Cortex of kidney (tissue), 1 donor: ENCODE results near the gene PGA3.
"Not testable (repeated sequence)": the region's sequence is repeated elsewhere in the genome, so short reads cannot be mapped to it uniquely, and the experiment has no call there.

Source experiments
- DNase-seq: peaks from one replicate; lab custom pipeline; 2025; lab: John Stamatoyannopoulos, UW

The PGA3 gene

DNA sequence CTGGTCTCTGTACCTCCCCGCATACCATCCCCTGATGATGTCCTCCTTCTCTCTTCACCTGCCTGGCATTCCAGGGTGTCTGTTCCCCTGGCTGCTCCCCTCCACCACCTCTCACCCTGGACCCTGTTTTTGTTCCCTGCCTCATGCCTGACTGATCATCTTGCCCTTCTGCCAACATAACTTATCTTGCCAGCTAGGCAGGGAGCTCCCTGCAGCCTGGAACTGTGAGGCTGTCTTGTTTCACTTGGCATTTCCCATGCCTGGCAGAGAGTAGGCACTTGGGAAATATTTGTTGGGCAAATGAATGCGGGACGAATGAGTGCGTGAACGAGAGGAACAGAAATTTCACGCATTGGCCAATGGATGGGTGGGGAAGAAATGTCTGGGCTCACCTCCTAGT is 7.3 kb downstream of the PGA3 start:
- not testable (repeated sequence) for DNase-seq

DNA sequence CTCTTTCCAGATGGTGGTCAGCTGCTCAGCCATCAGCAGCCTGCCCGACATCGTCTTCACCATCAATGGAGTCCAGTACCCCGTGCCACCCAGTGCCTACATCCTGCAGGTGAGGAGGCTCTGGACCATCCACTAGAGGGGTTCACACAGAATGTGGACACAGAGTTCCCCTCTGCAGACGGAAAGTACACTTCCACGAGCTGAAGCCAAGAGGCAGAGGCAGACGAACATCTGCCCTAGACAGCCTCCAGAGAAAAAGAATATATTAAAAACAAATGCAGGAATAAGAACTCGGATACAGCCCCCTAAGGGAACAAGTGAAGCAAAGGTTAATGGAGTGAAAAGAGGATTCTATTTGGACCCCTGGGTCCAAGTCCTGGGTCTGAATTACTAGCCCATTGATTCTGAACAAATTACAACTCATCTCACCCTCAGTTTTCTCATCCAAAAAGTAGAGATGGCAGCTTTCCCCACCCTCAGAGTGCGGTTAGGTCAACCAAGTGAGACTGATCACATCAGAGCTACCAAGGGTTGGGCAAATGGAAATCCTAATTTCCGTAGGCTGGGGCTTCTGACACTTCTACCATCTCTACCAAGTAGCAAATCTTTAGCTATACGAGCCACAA is 8.1 kb downstream of the PGA3 start:
- DNase-seq = not testable (repeated sequence)

DNA sequence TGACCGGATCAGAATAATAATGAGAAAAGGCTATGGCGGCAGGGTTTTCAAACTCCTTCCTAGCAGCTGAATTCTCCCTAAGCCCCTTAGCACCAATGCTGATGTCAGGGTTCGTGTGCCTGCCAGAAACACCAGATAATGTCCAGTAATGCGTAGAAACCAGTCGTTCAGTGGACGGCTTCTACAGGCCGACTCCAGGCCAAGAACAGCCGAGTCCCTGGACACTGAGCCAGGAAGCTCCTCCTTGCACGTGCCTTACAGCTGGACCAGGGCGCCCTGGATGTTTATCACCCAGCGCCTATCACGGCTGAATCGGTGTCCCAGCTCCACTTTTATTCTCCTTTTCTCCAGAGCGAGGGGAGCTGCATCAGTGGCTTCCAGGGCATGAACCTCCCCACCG is 8.9 kb downstream of the PGA3 start:
- DNase-seq = not testable (repeated sequence)

DNA sequence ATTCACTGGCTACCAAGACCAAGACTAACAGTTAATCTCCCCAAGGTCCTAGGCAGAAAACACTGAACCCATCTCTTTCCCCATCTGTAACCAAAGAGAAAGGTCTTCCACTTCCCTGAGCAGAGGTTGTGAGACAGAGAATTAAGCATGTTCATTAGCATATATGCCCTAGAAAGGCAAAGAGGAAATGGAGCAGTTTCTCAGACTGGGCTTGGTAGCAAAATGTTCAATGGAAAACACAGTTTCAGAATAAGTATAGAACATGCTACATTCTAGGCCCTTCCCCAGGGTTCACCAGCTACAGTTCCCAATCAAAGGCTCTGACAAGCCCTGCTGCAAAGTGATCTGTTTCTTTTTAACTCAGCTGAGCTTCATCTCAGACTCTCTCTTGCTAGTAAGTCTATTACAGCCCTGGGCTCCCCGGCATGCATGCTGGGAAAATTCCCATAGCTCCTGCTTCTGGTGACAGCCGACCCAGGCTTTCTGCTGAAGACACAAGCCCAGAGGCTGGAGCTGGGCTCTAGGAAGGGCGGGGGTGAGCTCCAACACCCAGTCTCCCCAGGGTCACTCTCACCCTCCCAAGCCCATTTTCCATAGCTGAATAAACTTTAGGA is 10.5 kb downstream of the PGA3 start:
- DNase-seq = not testable (repeated sequence)

DNA sequence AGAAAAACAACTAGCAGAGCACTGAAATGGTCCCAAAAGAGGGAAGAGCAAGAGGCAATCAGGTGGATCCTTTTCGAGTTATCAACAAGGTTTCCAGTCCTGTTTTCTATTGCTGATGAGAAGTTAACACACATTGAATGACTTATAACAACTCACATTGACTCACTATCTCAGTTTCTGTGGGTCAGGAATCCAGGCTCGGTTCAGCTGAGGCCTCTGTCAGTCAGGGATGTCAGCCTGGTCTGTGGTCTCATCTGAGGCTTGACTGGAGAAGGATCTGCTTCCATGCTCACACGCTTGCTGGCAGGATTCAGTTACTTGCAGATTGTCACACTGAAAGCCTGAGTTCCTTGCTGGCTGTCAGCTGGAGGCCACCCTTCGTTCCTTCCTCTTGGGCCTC is 15.0 kb downstream of the PGA3 start:
- DNase-seq = not testable (repeated sequence)

DNA sequence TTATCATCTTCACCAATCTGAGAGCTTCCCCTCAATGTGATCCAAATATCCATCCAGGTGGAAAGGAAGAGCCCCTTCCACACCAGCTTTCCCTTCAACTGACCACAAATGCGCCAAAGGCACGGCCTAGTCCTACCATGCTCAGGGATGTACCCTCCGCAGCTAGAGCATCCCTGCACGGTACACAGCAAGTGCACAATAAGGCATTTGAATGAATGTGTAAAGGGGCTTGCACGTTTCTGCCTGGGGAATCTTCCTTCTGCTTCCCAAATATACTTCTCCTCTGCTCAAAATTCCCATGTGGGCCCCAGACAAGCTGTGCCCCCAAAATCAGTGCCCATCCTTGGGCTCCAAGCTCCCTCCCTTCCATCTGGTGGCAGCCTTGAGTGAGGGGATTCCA is 15.7 kb downstream of the PGA3 start:
- not testable (repeated sequence) for DNase-seq

DNA sequence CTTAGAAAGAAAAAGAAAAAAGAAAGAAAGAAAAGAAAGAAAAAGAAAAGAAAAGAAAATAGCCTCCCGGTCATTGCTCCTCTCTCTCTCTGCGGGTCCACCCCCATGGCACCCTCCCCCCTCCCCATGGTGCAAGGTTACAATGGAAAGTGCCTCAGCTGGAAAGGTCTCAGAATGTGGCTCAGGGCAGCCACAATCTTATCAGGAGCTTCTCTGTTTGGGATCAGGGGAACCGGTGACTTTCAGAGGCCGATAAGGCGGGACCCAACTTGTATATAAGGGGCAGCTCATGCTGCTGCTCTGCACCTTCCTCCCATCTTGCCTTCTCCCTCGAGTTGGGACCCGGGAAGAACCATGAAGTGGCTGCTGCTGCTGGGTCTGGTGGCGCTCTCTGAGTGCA is 18.7 kb downstream of the PGA3 start, which contains the start of gene PGA4:
PGA4 (plus strand) TSS at position 301 of the 400 bp plus-strand sequence; CDS start at position 355, 54 bp downstream.
- DNase-seq = not testable (repeated sequence)

DNA sequence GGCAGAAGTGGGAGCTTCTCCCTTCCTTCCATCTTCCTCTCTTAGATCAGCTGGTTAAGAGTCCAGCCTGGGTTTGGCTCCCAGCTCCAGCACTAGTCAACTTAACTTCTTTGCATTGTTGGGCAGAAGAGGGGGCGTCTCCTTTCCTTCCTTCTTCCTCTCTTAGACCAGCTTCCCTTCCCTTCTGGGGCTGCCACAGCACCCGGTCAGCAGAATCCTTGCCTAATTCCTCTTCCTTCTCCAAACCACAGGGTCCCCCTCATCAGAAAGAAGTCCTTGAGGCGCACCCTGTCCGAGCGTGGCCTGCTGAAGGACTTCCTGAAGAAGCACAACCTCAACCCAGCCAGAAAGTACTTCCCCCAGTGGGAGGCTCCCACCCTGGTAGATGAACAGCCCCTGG is 19.4 kb downstream of the PGA3 start:
- DNase-seq = not testable (repeated sequence)

DNA sequence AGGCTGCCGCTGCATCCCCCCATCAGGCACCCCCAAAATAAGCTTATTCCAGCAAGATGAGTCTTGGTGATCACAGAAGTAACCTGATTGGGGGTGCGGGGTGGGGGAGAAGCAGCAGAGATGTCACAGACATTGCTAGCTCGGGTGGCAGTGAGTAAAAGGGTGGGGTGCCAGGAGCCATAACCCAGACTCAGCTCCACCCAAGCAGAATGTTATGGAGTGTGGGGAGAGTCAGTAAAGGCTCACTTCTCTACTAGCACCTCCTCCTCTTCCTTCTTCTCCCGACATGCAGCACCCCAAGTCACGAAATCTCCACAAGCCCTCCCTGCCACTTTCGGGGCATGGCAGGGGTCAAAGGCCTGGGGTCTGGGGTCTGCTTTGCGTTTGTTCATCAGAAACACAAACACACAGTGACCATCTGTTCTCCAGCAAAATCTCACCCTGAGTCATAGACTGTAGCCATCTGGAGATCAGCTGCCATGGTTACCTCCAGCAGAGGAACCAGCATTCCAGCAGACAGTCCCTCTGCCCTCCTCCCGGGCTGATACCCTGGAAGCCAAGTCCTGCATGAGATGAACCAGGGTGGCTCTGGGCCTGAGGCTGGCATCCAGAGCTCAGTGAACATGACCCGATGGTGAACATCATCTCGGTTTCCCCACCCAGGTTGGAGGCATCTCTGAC is 23.3 kb downstream of the PGA3 start:
- DNase-seq = not testable (repeated sequence)

DNA sequence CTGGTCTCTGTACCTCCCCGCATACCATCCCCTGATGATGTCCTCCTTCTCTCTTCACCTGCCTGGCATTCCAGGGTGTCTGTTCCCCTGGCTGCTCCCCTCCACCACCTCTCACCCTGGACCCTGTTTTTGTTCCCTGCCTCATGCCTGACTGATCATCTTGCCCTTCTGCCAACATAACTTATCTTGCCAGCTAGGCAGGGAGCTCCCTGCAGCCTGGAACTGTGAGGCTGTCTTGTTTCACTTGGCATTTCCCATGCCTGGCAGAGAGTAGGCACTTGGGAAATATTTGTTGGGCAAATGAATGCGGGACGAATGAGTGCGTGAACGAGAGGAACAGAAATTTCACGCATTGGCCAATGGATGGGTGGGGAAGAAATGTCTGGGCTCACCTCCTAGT is 26.1 kb downstream of the PGA3 start:
- DNase-seq = not testable (repeated sequence)

DNA sequence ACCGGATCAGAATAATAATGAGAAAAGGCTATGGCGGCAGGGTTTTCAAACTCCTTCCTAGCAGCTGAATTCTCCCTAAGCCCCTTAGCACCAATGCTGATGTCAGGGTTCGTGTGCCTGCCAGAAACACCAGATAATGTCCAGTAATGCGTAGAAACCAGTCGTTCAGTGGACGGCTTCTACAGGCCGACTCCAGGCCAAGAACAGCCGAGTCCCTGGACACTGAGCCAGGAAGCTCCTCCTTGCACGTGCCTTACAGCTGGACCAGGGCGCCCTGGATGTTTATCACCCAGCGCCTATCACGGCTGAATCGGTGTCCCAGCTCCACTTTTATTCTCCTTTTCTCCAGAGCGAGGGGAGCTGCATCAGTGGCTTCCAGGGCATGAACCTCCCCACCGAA is 27.7 kb downstream of the PGA3 start:
- not testable (repeated sequence) for DNase-seq

DNA sequence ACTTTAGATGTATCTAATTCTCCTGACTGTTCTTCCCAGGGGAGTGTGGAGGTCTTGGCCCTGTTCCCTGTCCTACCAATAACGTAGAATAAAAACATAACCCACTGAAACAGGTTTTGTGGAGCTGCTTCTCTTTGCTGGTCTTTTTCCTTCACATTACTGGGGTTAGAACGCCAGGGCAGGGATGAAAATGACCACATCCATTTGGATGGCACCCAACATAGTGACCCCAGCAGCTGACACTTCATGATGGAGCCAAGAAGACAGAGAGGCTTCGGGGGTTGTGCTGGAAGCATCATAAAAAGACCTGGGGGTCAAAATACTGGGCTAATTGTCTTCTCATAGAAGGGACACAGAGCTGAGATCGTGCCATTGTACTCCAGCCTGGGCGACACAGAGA is 28.3 kb downstream of the PGA3 start:
- DNase-seq = not testable (repeated sequence)

DNA sequence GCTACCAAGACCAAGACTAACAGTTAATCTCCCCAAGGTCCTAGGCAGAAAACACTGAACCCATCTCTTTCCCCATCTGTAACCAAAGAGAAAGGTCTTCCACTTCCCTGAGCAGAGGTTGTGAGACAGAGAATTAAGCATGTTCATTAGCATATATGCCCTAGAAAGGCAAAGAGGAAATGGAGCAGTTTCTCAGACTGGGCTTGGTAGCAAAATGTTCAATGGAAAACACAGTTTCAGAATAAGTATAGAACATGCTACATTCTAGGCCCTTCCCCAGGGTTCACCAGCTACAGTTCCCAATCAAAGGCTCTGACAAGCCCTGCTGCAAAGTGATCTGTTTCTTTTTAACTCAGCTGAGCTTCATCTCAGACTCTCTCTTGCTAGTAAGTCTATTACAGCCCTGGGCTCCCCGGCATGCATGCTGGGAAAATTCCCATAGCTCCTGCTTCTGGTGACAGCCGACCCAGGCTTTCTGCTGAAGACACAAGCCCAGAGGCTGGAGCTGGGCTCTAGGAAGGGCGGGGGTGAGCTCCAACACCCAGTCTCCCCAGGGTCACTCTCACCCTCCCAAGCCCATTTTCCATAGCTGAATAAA is 29.3 kb downstream of the PGA3 start:
- DNase-seq = not testable (repeated sequence)

DNA sequence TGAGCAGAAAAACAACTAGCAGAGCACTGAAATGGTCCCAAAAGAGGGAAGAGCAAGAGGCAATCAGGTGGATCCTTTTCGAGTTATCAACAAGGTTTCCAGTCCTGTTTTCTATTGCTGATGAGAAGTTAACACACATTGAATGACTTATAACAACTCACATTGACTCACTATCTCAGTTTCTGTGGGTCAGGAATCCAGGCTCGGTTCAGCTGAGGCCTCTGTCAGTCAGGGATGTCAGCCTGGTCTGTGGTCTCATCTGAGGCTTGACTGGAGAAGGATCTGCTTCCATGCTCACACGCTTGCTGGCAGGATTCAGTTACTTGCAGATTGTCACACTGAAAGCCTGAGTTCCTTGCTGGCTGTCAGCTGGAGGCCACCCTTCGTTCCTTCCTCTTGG is 33.8 kb downstream of the PGA3 start:
- DNase-seq = not testable (repeated sequence)

DNA sequence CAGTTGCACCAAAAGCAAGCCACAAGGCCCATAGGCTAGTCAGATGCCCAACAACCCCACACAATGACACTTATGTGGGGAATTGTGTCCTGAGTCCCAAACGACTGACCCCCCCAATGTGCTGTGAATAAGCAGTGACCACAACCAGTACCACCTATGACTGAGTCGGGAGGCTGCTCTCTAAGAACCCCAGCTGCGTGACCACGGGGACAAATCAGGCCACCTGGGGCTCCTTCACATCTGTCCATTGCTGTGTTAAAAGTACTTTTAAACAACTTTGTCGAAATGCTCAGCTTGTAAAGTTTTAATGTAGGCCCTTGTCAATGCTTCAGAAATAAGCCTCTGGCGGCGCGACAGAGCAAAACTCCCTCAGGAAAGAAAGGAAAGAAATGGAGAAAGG is 37.0 kb downstream of the PGA3 start:
- not testable (repeated sequence) for DNase-seq

DNA sequence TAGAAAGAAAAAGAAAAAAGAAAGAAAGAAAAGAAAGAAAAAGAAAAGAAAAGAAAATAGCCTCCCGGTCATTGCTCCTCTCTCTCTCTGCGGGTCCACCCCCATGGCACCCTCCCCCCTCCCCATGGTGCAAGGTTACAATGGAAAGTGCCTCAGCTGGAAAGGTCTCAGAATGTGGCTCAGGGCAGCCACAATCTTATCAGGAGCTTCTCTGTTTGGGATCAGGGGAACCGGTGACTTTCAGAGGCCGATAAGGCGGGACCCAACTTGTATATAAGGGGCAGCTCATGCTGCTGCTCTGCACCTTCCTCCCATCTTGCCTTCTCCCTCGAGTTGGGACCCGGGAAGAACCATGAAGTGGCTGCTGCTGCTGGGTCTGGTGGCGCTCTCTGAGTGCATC is 37.6 kb downstream of the PGA3 start, which contains the start of gene PGA5:
PGA5 (plus strand) TSS at position 301 of the 400 bp plus-strand sequence; CDS start at position 353, 52 bp downstream.
- DNase-seq = not testable (repeated sequence)

DNA sequence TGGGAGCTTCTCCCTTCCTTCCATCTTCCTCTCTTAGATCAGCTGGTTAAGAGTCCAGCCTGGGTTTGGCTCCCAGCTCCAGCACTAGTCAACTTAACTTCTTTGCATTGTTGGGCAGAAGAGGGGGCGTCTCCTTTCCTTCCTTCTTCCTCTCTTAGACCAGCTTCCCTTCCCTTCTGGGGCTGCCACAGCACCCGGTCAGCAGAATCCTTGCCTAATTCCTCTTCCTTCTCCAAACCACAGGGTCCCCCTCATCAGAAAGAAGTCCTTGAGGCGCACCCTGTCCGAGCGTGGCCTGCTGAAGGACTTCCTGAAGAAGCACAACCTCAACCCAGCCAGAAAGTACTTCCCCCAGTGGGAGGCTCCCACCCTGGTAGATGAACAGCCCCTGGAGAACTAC is 38.2 kb downstream of the PGA3 start:
- DNase-seq = not testable (repeated sequence)

DNA sequence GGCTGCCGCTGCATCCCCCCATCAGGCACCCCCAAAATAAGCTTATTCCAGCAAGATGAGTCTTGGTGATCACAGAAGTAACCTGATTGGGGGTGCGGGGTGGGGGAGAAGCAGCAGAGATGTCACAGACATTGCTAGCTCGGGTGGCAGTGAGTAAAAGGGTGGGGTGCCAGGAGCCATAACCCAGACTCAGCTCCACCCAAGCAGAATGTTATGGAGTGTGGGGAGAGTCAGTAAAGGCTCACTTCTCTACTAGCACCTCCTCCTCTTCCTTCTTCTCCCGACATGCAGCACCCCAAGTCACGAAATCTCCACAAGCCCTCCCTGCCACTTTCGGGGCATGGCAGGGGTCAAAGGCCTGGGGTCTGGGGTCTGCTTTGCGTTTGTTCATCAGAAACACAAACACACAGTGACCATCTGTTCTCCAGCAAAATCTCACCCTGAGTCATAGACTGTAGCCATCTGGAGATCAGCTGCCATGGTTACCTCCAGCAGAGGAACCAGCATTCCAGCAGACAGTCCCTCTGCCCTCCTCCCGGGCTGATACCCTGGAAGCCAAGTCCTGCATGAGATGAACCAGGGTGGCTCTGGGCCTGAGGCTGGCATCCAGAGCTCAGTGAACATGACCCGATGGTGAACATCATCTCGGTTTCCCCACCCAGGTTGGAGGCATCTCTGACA is 42.1 kb downstream of the PGA3 start:
- DNase-seq = not testable (repeated sequence)

DNA sequence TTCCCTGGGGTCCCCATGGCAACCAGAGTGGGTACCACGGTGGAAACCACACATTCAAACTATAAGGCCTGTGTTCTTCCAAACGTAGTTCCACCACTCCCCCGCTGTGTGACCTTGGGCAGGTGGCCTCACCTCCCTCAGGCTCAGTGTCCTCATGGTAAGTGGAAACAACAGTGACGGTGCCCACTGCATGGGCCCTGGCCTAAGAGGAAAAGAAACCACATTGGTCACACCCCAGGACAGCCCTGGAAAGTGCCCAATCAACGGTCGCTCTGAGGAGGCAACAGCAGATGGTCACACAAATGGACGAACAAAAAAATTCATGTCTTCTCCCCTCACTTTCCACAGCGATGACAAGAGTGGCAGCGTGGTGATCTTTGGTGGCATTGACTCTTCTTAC is 44.8 kb downstream of the PGA3 start:
- DNase-seq = not testable (repeated sequence)

DNA sequence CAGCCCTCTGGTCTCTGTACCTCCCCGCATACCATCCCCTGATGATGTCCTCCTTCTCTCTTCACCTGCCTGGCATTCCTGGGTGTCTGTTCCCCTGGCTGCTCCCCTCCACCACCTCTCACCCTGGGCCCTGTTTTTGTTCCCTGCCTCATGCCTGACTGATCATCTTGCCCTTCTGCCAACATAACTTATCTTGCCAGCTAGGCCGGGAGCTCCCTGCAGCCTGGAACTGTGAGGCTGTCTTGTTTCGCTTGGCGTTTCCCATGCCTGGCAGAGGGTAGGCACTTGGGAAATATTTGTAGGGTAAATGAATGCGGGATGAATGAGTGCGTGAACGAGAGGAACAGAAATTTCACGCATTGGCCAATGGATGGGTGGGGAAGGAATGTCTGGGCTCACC is 45.9 kb downstream of the PGA3 start:
- not testable (repeated sequence) for DNase-seq

DNA sequence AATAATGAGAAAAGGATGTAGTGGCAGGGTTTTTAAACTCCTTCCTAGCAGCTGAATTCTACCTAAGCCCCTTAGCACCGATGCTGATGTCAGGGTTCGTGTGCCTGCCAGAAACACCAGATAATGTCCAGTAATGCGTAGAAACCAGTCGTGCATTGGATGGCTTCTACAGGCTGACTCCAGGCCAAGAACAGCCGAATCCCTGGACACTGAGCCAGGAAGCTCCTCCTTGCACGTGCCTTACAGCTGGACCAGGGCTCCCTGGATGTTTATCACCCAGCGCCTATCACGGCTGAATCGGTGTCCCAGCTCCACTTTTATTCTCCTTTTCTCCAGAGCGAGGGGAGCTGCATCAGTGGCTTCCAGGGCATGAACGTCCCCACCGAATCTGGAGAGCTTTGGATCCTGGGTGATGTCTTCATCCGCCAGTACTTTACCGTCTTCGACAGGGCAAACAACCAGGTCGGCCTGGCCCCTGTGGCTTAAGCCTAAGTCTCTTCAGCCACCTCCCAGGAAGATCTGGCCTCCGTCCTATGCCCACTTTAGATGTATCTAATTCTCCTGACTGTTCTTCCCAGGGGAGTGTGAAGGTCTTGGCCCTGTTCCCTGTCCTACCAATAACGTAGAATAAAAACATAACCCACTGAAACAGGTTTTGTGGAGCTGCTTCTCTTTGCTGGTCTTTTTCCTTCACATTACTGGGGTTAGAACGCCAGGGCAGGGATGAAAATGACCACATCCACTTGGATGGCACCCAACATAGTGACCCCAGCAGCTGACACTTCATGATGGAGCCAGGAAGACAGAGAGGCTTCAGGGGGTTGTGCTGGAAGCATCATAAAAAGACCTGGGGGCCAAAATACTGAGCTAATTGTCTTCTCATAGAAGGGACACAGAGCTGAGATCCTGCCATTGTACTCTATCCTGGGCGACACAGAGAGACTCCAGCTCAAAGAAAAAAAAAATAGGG is 47.8 kb downstream of the PGA3 start:
- DNase-seq = not testable (repeated sequence)
